Activated effector memory CD4-positive, alpha-beta T cell treated with Interleukin-2 at 50 U/mL for 16 hours (primary cell): ENCODE data around the gene PLEKHA6.
"Not testable (repeated sequence)": the region's sequence is repeated elsewhere in the genome, so short reads cannot be mapped to it uniquely, and the experiment has no call there.

Experiments used
- DNase-seq: peaks from one replicate; pipeline ENCODE4 v3.0.0-alpha.2; 2020

The PLEKHA6 gene

DNA sequence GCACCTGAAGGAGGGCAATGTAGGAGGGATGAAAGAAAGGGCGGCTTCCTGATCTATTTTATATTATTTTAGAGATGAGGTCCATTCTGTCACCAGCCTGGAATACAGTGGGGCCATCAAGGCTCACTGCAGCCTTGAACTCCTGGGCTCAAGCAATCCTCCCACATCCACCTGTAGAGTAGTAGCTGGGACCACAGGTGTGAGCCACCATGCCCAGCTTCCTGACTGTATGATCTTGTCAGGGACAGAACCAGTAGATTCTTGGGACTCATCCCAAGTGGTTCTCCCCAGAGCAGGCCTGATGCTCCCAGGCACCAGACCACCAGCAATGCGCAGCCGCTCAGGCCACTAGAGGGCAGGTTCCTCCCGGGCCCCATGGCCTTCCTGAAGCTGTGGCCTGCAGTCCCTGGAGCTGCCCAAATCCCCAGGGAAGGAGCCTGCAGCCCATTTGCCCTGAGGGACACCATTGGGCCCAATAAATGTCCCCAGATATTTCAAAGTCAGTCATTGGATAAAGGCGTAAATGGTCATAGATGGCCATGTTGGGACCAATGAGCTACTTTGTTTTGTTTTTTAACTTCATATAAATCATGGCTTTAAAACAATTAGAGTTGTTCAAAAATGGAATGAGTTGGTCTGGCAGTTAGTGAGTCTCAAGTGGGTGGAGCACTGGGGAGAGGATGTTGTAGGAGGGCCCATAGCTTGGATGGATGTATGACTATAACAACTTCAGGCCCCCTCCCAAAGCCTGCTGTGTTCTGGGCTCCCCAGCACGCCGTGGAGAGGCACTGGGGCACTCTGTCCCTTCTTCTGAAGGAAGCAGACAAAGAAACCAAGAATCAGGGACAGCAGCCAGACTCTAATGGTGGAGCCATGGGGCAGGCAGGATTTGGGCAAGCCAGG is 101.3 kb downstream of the PLEKHA6 start:
- peak; percentile 6 for DNase-seq

- DNase-seq = no peak
These were observed 102.3 kb downstream of the PLEKHA6 start for GRCh38 chr1:204257446-204257845.

DNA sequence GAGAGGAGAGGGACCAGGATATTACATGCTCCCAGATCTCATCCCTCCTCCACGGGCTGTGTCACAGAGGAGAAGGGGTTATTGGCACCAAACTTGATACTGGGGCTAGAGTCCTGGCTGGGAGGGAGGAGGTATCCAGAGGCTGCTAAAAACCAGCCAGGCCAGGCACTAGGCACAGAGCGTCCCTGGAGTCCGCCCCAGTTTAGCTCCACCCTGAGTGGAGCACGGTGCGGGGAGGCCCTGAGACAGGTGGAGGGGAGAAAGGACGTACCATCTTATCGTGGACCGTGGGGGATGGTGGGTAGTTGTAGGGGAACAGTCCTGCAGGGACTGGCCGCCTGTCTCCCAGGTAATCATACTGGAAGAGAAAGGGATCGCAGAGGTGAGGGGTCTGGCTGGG is 103.2 kb downstream of the PLEKHA6 start:
- DNase-seq = no peak

DNA sequence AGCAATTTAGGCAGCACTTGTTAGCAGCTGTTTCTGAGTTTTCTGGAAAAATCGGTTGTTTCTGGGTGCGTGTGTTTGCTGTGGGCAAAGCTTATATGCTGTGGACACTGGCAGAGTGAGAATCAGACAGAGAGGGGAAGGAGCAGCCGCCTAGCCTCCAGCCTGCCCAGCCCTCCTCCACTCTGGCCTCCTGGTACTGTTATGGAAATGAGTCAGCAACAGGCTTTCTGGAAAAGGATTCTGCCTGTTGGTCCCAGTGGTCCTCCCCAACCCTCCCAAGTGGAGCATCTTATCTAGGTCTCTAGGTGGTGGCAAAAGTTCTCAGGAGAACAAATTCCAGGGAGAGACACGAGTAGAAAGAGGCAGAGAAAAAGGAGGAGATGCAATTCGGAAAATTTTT is 103.8 kb downstream of the PLEKHA6 start:
- DNase-seq = no peak

DNA sequence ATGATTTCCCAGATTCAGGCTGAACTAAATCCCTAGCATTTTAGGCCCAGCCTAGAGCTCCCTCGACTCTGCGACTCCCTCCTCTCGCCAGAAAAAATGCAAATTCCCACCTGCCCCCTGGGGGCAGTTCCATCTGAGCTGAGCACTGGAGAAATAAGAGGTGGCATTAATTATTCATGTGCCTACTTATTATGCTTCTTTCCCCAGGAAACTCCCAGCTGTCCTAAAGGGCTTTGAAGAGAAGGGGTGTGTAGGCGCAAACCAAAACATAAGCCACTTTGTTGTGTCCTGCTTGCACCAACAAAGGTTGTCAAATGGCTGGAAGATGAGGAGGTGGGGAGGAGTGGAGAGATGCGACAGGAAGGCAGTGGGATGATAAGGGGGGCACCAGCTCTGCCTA is 104.5 kb downstream of the PLEKHA6 start:
- no peak for DNase-seq

DNA sequence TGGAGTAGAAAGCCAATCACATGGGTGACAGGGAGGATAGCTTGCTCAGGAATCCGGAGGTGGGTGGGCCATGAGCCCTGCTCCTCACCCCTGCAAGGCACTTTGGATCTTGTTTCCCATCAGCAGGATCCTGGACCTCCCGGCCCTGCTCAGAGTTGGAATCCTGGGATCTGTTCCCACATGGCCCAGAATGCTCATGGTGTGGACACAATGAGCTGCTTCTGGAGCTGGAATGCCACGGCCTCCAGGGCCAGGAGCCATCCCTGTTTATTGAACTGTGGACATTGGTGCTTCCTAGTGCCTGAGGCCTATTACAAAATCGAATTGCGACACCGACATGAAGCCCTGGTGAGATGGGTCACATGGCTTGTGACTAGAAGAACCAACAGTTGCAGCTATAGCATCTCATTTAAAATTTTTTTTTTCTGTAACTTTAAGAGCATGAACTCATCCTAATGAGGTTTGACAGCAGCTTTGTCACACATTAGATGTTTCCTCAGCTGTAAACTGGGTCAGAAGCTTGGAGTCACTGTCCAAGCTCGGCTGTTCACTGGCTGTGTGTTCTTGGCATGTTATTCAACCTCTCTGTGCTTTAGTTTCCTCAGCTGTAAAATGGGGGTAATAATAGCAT is 105.6 kb downstream of the PLEKHA6 start:
- no peak for DNase-seq

GRCh38 chr1:204251926-204252689 is 107.6 kb downstream of the PLEKHA6 start:
- no peak for DNase-seq

GRCh38 chr1:204251286-204251685 is 108.4 kb downstream of the PLEKHA6 start:
- no peak for DNase-seq

GRCh38 chr1:204250428-204251030 is 109.2 kb downstream of the PLEKHA6 start:
- no peak for DNase-seq

DNA sequence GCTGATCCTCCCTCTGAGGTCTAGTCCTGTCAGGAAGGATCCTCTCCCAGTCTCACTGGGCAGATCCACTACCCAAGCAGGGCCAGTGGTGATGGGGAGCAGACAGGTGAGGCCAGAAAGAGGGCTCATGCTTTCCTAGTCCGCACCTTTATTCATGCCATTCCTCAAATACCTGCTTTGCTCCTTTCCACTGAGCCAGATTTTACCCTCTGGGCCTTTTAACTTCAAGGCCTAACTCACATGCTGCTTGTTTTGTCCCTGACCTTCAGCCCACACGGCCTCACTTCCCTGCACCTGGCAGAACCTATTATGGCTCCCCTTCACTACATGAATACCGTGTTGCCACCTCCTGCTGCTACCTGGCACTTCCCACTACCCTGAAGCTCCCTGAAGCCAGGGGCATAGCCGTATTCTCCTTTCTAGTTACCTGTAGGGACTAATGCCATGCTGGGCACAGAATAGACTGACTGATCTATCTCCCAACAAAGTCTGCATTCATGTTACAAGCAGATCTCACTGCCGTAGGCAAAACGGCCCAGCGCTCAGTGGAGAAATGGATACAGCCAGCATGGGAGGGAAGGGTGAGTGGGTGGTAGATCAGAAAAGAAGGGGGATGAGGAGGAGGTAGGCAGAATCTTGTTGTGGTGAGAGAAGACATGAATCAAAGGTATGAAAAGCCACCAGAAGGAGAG is 109.8 kb downstream of the PLEKHA6 start:
- DNase-seq = no peak

- no peak for DNase-seq
These were observed 110.8 kb downstream of the PLEKHA6 start for GRCh38 chr1:204248954-204249353.

DNA sequence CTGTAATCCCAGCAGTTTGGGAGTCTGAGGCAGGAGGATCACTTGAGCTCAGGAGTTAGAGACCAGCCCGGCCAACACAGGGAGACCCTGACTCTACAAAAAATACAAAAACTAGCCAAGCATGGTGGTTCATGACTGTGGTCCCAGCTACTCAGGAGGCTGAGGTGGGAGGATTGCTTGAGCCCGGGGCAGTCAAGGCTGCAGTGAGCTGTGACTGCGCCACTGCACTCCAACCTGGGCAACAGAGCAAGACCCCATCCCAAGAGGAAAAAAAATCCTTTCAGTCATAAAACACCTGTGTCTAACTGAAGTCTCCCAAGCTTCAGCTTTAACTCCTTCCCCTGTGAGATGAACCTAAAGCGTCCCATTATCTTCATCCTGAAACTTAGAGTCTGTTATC is 112.9 kb downstream of the PLEKHA6 start:
- no peak for DNase-seq

GRCh38 chr1:204242920-204243319 is 116.8 kb downstream of the PLEKHA6 start:
- no peak for DNase-seq

DNA sequence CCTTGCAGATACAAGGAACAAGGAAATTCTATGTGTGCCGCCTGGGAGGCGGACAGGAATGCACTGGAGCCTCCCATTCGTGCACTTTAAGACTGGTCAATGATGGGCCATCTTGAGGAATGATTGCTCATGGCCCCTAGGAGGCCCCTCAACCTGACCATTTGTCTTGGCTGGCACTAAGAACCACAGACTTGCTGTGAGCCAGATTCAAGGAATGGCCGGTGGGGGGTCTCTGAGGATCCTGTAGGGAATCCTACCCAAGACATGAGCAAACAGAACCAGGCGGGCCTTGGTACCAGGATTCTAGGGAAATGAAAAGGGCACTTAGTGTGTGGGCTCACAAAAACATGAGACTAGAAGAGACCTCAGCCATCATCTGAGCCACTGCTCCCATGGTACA is 117.8 kb downstream of the PLEKHA6 start:
- DNase-seq = no peak

GRCh38 chr1:204241050-204241449 is 118.7 kb downstream of the PLEKHA6 start:
- DNase-seq = no peak

DNA sequence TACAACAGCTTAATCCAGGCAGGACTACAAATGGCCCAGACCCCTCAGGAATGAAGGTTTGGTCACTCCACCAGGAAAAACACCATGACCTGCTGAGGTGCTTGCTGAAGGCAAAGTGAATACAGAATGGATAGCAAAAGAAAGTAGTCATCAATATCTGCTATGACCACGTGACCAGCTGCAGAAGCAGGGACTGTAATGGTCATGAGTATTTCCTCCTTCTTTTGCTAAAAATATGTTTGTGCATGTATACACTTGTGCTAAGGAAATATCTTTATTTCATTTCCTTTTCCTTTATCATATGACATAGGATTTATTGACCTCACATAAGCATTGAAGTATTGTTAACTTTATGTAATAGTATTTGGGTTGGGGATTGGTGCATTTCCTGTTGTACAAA is 119.5 kb downstream of the PLEKHA6 start:
- DNase-seq = no peak

DNA sequence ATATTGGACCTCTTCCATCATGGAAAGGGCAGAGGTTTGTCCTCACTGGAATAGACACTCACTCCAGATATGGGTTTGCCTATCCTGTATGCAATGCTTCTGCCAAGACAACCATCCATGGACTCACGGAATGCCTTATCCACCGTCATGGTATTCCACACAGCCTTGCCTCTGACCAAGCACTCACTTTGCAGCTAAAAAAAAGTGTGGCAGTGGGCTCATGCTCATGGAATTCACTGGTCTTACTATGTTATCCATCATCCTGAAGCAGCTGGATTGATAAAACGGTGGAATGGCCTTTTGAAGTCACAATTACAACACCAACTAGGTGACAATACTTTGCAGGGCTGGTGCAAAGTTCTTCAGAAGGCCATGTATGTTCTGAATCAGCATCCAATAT is 120.3 kb downstream of the PLEKHA6 start:
- not testable (repeated sequence) for DNase-seq

- DNase-seq = not testable (repeated sequence)
These were observed 121.2 kb downstream of the PLEKHA6 start for GRCh38 chr1:204238520-204238919.

GRCh38 chr1:204237515-204237914 is 122.2 kb downstream of the PLEKHA6 start:
- DNase-seq = not testable (repeated sequence)

DNA sequence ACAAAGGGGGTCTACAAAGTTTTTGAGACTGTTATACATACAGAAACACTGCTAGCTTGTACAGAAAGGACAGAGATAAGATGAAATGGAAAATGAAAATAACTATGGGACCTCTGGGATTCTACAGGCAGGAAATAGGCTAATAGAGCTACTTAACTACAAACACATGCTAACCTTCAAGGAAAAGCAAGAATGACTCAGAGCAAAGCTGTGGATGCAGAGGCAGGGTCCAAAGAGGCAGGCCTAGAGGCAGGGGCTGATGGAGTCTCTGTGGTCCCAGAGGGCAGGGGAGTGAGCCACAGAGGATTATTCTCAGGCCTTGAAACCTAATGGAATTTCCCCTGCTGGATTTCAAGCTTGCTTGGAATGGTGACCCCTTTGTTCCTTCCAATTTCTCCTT is 127.2 kb downstream of the PLEKHA6 start:
- no peak for DNase-seq

DNA sequence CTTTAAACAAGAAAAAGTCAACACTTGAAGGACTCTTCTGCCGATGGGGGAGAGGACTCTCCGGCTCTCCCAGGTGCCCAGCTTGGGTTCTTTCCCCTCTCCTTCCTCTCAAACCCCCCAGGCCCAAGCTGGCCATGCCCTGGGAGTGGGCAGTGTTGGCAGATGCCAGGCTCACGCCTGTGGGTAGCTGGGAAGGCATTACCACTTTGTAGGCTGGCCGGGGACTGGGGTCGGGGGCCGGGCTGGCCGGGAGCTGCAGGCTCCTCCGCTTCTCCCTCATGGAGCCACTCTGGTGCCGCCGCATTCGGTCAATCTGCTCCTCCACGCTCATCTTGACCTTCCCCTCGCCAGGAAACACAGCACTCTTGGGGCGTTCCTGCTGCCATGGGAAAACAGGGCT is 129.5 kb downstream of the PLEKHA6 start:
- DNase-seq = no peak

DNA sequence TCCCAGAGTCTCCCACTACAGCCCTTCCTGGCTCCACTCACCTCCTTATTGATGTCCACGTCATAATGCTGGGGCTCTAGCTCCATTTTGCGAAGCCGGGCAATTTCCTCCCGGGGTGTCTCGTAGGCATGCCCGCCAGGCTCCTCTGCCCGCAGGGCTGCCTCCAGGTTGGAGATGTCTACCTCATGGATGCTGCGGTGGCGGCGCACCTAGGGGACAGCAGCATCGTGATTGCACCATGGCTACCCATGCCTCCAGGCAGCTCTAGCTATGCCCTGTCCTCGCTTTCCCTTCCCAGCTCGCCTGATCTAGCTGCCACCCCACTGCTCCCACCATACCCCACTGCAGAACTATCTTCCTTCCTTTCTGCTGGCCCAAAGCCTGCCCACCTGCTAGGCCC is 130.8 kb downstream of the PLEKHA6 start:
- DNase-seq = no peak
